ENCODE measurements around the gene RAPGEF4. TPM values are rescaled to one million over a fixed set of nuclear protein-coding genes. Genes with fewer than 3 reads are reported as not detected.
A peak's percentile ranks its signal among the peaks of the same experiment; 100 is the strongest.

Gene RAPGEF4
- total RNA-seq, 1 experiment from 2014 or later, result 2.2 TPM

GRCh38 chr2:173087214-173087581 is 351.6 kb downstream of the RAPGEF4 start (continued):
- no peak for TF ChIP-seq E2F4 (CRISPR knock-in tag; IDR thresholded peaks at IDR 0.05; ENCODE audit: borderline replicate concordance, low read depth)

GRCh38 chr2:173087793-173088496 is 352.3 kb downstream of the RAPGEF4 start:
- ATAC-seq (no peak), DNase-seq (ENCODE audit: low spot score) (no peak)
- no peaks in the 10 kb centered on the region for H3K36me3 Mint-ChIP-seq
- H3K27me3 Mint-ChIP-seq (ENCODE audit: low read depth), result no peaks in the 10 kb centered on the region
- no peaks in the 10 kb centered on the region for H3K9me3 Mint-ChIP-seq
- H3K27ac Mint-ChIP-seq, result no peak overlapping the region
- TF ChIP-seq E2F5 (CRISPR knock-in tag; IDR thresholded peaks at IDR 0.05), result no peak
- TF ChIP-seq GRHL2 (CRISPR knock-in tag; IDR thresholded peaks at IDR 0.05; ENCODE audit: insufficient replicate concordance, severe bottlenecking), result no peak
- TF ChIP-seq HMGA2 (CRISPR knock-in tag; IDR thresholded peaks at IDR 0.05), result no peak
- 0 out of 2 replicates have a peak, but pooled peaks have one; percentile 19 for TF ChIP-seq GABPB1 (CRISPR knock-in tag; IDR thresholded peaks at IDR 0.05)
- no peak for TF ChIP-seq ZNF396 (CRISPR knock-in tag; IDR thresholded peaks at IDR 0.05; ENCODE audit: borderline replicate concordance)
- TF ChIP-seq GTF2I (CRISPR knock-in tag; conservative IDR thresholded peaks at IDR 0.05), result no peak
- ChIA-PET CTCF (interaction anchor here (1.7 kb wide), 1 partner anchor 61 kb away, joined by 4 read pairs; no protein-coding TSS in a partner anchor), POLR2A (no interaction called here)
- peaks cover 30% of the 10 kb centered on the region for H3K4me1 Mint-ChIP-seq
- H3K4me3 Mint-ChIP-seq, result no peak overlapping the region

- no peaks in the 10 kb centered on the region for H3K36me3 Mint-ChIP-seq
- CTCF ChIA-PET, result interaction anchor here (0.6 to 2.7 kb wide), 18 partner anchors 10 to 1825 kb away, joined by 3 to 26 read pairs (median 5); partner anchors contain the start of gene CDCA7
- H3K4me1 Mint-ChIP-seq, result peaks cover 30% of the 10 kb centered on the region
- DNase-seq (ENCODE audit: low spot score), result no peak
- ATAC-seq, result no peak
- no peaks in the 10 kb centered on the region for H3K9me3 Mint-ChIP-seq
- TF ChIP-seq GTF2I (CRISPR knock-in tag; conservative IDR thresholded peaks at IDR 0.05) (no peak), ZNF219 (CRISPR knock-in tag; IDR thresholded peaks at IDR 0.05; ENCODE audit: borderline replicate concordance) (no peak), ELF4 (CRISPR knock-in tag; IDR thresholded peaks at IDR 0.05; ENCODE audit: low read depth) (no peak), ATF1 (CRISPR knock-in tag; IDR thresholded peaks at IDR 0.05) (no peak), ZBTB43 (CRISPR knock-in tag; IDR thresholded peaks at IDR 0.05) (no peak), ZNF263 (CRISPR knock-in tag; IDR thresholded peaks at IDR 0.05; ENCODE audit: low read depth) (no peak), SP1 (CRISPR knock-in tag; conservative IDR thresholded peaks at IDR 0.05) (no peak)
- no peak overlapping the region for H3K4me3 Mint-ChIP-seq
- no peaks in the 10 kb centered on the region for H3K27me3 Mint-ChIP-seq (ENCODE audit: low read depth)
- H3K27ac Mint-ChIP-seq, result peak overlapping the region; percentile 11; the same call in 1 of the 2 replicates
- POLR2A ChIA-PET, result no interaction called here
Measured at GRCh38 chr2:173090276-173090877, 354.7 kb downstream of the RAPGEF4 start.

- no peak overlapping the region for H3K4me3 Mint-ChIP-seq
- H3K27ac Mint-ChIP-seq, result no peak overlapping the region
- TF ChIP-seq ZNF232 (CRISPR knock-in tag; IDR thresholded peaks at IDR 0.05) (no peak), CTCF (IDR thresholded peaks at IDR 0.05) (peak; percentile 35; the same call in 1 of the 2 replicates)
- ChIA-PET POLR2A (no interaction called here), CTCF (interaction anchor here (0.5 to 2.7 kb wide), 36 partner anchors 8 to 926 kb away, joined by 3 to 26 read pairs (median 5); no protein-coding TSS in a partner anchor)
- H3K36me3 Mint-ChIP-seq, result no peaks in the 10 kb centered on the region
- DNase-seq (ENCODE audit: low spot score), result no peak
- H3K4me1 Mint-ChIP-seq, result peaks cover 30% of the 10 kb centered on the region
- ATAC-seq, result peak; percentile 65
- H3K27me3 Mint-ChIP-seq (ENCODE audit: low read depth), result no peaks in the 10 kb centered on the region
- H3K9me3 Mint-ChIP-seq, result no peaks in the 10 kb centered on the region
Measured at GRCh38 chr2:173090973-173091660, 355.5 kb downstream of the RAPGEF4 start.
